ENCODE results near the gene EXOC7.
A peak's percentile ranks its signal among the peaks of the same experiment; 100 is the strongest.

EXOC7 gene, protein sequence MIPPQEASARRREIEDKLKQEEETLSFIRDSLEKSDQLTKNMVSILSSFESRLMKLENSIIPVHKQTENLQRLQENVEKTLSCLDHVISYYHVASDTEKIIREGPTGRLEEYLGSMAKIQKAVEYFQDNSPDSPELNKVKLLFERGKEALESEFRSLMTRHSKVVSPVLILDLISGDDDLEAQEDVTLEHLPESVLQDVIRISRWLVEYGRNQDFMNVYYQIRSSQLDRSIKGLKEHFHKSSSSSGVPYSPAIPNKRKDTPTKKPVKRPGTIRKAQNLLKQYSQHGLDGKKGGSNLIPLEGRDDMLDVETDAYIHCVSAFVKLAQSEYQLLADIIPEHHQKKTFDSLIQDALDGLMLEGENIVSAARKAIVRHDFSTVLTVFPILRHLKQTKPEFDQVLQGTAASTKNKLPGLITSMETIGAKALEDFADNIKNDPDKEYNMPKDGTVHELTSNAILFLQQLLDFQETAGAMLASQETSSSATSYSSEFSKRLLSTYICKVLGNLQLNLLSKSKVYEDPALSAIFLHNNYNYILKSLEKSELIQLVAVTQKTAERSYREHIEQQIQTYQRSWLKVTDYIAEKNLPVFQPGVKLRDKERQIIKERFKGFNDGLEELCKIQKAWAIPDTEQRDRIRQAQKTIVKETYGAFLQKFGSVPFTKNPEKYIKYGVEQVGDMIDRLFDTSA
- total RNA-seq: 77.1 to 151 (median 102) reads per million in 17 experiments

DNA sequence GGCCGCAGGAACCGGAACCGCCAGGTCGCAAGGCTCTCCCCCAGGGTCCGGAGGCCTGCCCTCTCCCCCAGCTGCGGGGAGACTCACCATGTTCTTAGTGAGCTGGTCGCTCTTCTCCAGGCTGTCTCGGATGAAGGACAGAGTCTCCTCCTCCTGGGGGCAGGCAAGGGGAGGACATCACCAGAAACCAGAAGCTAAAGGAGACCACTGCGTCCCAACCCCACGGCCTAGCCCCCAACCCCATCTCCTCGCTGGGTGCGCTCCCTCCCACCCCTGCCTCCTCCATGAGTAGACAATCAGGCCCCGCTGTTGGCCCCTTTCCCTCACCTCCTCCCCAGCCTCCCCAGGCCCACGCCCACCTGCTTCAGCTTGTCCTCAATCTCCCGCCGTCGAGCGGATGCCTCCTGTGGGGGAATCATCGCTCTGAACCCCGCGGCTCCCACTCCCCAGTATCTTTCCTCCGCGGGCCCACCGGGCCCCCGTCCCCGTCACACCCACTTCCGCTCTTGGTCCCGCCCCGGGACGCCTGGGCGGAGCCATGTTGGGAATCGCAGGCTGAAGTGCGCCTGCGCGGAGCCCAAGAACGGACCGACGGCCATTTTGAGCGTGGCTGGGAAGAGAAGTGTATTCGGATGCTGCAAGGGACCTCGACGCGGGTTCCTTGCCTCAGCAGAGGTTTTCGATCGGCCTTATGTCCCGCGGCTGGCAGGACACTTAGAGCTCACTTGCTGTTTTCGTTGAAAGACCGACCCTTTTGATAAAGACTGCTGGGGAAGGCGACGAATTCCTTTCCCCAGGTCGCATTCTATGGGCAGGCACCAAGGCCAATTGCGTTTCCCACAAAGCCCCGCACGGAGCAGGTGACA, at the start of gene EXOC7:
EXOC7 (minus strand) TSS at position 514 of the 866 bp plus-strand sequence; CDS start at position 419, 95 bp downstream.
- peak; percentile 98 to 99 (median 98) for DNase-seq

DNA sequence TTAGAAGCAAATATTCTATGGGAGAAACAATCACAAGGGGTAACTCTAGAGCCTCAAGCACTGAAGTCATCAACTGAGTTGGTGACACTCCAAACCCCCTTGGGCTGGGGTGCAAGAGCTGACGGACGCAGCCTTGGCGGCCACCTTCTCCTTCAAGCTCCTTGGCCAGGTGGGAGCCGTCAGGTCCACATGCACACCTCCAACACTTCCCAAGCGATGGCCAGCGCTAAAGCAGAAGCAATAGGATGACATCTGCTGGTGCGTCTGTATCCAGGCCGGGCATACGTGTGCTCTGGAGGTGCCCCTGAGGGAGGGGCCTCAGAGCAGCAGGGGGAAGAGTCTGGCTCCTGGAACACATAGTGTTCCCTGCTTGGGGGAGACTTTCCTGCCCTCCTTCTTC, 49.6 kb upstream of the EXOC7 start:
- DNase-seq: no peak

DNA sequence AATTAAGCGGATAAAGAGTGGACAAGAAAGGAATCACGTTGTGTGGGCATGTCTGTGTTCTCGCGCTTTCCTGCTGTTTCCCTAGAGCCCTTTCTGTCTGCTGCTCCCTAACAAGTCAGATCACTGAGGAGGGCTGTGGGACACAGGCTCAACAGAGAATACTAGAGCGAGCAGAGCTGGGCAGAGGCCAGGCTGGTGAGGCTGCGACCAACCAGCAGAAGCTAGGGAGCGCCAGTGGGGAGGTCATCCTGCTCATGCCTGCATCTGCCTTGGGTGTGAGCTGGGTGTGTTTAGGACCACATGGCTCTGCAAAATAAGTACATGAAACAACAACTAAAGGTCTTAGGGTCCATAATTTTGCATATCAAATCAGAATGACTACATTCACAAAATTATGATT, 49.0 kb upstream of the EXOC7 start:
- DNase-seq: no peak

DNA sequence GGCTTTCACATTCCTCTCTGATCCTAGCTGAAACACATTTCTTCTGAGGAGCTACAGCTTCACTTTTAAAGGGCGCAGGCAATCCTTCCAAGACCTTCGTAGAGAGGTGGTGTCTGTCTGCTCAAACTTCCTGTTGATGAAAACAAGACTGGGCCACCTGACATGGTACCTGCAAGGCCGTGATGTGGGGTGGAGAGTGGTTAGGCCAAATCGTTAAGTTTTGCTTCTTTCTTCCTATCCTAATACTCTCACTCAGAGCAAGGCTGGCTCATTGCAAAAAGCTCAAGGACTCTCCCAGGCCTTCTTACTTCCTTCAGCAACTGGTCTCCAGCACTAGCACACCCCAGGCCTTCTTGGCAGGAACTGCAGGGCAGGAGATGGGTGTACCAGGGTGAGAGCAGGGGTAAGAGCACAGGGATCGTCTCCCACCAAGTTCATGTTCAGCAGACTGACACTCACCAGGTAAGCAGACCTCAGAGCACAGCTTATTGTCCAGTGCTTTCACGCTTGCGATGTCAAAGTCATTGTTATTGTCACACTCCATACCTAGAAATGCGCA, 48.4 kb upstream of the EXOC7 start:
- DNase-seq: no peak

DNA sequence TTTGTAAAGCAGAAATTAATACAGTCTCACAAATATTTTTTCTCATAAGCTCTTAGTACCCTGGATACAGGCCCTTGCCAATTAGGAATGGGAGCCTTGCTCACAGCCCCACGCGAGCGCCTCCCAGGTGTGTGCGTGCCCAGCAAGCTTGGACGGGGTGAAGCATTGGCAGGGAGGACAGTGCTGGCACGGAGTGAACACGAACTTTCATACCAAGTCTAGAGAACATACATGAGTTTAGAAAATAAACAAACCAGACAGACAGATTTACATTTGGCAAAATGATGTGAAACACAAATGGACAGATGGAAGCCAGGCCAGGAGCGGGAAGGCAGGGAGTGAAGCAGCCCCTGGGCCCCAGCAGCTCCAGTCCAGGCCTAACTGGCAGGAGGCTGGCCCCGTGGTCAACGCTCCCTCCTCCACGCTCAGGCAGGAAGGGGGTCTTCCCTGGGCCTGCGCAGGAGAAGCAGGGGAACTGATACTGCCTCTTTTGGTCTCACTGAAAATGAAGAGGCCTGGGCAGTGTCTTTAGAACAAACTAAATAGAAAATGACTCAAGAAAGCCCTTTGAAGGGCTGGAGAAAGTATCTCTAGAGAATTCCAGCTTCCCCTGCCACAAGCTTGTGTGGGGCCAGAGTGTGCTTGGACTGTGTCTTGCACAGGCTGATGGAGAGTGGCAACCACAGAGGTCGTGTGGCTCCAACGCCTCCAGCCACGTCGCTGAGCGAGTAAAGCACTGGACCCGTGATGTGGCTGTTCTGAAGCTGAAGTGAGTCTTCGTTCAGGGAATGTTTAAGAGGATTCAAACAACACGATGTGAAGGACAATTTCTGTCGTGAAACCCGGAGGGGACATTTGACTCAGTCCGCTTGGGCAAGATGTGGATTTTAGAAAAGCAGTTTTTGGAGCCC, 47.4 kb upstream of the EXOC7 start:
- DNase-seq: no peak

DNA sequence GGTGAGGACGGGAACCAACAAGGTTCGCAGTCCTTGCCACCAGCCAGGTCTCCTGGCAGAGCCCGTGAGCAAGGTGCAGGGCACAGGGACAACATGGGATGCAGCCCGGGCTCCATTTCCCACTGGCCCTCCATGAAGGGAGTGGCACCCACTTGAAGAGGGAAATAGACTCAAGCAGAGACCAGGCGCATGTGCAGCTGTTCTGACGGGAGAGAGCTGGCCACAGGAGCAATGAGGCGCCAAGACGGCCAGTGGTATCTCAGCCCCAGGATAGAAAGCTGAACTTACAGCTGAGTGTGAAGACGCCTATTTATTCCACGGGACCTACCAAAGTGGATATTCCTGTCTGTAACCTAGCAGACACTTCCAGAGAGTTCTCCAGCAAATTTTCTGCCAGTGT, 45.6 kb upstream of the EXOC7 start:
- no peak for DNase-seq

DNA sequence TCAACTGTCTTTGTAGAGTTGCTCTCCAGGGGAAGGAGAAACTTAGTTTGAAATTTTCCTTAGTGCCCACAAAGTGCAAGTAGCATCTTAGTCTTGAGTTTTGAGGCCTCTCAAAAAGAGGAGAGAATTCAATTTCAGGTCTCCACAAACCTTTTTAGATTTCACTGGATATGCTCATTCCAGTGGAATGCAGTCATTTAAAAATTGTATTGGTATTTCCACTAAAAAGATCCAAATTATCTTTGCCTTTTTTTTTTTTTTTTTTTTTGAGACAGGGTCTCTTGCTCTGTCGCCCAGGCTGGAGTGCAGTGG, 44.4 kb upstream of the EXOC7 start:
- no peak for DNase-seq

DNA sequence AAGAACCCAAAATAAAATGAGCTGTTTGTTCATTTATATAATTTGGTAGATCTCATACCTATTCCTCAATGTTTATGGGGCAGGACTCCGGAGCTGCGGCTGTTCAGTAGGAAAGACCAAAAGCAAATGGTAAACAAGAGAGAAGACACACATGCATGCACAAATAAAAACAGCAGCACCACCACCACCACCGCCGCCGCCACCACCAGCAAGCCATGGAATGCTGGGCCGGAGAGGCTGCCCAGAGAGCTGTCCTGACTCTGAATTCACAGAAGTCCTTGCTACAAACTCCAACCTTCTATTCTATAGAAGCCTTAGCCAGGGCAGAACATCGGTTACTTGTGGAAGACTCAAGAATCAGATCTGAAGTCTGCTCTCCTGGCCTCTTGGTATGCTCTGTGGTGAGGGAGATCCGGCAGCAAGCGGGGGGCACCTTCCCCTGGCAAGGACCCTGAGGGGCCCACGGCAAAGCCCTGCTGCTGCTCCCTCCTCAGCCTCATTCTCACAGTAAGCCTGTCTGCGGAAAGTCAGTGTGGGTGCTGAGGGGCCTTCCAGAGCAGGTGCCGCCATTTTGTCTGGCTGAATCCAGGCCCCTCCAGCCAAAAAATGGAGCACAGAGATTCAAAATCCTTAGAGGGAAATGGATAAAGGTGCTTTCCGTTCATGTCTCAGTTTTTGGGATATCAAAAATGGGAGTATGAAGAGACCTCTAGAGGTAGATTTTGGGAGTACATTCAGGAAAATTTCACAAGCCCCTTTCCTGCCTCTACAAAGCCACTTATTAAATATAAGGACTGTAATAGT, 43.8 kb upstream of the EXOC7 start:
- peak in 2 of 4 experiments; percentile 26 to 37 for DNase-seq

DNA sequence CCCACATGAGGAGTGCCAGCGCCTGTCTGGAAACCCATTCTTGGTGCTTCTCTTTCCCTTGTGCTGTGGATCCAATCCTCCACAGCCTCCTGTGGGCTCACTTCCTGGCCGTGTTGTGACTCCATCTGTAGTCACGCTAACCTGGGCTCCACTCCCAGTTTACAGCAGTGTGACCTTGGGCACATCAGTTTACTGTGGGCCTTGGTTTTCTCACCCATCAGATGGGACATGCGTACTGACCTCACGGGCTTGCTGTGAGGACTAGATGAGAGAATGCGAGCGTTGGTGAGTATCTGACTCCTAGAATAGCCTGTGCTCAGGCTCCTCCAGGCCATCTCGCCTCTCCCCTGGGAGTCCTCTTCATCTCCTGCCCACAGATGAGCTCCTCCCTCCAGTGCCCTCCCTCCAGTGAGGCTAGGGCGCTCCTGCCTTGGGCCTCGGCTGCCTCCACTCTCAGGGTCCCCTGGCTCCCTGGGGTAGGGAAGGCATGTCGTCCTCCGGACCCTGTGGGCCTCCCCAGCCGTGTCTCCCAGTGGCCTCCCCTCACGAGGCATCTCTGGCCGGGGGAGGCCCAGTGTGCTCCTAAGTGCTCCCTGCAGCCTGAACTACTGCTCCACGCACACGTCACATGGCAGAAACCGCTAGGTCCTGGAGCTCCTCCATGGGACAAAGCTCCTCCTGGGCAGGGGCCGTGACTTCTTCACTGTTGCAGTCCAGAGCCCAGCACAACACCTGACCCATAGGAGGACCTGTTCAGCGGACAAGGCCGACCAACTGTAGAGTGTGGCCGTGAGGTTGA, 42.7 kb upstream of the EXOC7 start:
- no peak for DNase-seq

DNA sequence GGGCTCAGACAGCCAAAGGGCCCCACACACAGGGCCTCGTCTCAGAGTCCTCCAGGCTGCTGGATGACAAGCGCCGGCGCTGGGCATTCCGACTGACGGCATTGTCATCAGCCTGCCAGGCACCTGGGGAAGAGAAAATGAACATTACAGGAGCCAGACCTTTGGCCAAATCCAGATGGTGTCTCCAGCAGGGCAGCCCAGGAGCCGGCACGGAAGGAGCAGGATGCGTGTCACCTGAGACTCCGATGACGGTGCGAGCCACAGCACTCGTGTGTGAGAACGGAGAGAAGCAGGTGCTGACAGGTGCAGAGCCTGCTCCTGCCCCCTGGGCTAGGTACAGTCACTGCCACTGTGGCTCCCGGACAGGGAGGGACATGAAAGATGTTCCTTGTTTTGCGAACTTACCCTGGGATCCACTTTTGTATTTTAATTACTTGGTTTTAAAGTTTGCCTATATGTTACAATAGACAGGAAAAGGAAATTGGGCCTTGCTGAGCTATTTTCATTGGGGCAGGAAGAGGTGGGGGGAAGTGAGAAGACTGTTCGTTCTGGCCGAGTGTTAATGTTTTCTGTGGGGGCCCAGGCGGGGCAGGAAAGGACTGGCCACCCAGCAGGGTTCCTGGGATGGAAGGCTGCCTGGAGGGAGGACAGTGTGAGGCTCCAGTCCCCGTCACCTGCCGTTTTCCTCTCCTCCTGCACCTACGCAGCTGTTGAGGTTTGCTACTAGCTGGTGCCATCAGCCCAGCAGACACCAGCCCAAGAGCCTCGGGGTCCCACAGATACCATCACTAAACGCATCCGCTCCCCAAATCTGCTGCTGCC, 41.9 kb upstream of the EXOC7 start:
- peak in 2 of 4 experiments; percentile 17 to 37 for DNase-seq

DNA sequence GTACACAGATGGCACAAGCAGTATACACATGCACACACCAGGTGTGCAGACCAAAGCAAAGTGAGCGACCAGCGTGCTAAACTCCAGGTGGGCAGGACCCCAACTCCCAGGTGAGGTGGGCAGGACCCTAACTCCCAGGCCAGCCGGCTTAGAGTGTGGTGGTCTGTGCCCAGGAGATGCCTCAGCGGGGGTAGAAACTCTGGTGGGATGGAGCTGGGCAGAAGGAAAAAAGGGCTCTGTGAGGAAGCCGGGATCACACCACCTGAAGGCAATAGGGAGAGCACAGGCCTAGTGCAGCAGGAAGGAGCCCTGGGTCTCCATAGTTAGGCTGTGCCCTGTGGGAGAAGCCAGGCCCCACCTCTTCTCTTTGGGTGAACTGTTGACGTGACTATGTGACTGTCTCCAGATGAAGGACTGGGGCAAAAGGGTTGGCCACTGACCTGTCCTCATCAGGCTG, 39.0 kb upstream of the EXOC7 start:
- no peak for DNase-seq

DNA sequence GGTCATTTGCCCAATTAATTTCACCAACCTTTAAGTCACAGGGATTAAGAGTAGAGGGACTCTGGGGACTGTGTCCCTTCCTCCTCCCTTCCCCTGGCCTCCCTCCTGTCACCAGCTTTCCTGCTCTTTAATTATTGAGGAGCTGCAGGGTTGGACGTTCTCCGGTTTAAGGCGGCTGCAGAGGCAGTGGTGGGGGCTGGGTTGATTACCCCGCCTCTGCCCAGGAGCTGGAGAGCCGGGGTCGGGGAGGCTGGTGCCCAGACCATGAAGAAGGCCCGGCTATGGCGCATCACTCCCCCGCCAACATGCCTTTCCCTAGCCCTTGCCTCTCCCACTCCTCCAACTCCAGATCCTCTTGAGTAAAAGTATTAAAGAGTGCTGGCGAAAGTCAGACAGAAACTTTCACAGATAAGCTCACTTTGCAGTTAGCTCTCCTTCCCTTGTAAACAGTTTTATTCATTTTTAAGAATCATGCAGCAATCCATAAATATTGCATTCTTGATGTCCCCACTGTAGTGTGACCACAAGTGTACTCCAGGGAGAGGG, 38.5 kb upstream of the EXOC7 start:
- DNase-seq: no peak

DNA sequence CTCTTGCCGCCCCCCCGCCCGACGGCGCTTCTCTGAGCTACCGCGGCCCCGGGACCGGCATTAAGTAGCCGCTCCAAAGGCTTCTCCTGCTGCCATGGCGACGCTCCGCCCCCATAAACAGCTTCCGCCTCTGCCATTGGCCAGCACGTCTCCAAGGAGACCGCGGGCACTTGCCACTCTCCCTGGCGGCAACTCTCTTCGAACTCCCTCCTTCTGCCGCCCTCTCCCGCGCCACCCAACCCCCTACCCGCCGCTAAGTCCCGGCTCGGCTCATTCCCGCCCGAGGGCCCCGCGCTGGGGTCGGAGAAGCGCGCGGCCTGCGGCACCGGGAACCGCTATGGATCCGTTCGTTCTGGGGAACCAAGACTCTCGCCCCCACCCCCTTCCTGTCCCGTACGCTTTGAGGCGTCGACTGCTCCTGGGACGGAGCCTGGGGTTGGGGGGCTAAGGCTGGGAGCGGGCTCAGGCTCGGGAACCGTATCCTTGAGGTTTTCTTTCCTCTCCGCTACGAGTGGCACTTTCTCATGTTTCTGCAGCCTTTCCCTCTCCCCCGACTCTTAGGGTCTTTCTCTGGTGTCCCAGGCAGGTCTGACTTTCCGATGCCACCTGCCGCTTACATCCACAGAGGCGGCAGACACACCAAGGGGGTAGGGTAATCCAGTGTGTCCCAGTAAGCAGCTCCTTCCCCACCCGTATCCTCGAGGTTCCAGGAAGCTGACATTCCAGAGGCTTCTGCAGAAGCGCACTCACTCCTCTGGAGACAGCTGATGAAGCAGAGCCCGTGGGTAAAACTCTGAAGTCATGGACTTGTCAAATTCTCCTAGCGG, 37.8 kb upstream of the EXOC7 start, which contains the start of gene FOXJ1:
FOXJ1 (minus strand) TSS at position 34 of the 827 bp plus-strand sequence. CDS start 850 bp downstream, outside the sequence.
- DNase-seq: peak; percentile 91 to 93 (median 92)

DNA sequence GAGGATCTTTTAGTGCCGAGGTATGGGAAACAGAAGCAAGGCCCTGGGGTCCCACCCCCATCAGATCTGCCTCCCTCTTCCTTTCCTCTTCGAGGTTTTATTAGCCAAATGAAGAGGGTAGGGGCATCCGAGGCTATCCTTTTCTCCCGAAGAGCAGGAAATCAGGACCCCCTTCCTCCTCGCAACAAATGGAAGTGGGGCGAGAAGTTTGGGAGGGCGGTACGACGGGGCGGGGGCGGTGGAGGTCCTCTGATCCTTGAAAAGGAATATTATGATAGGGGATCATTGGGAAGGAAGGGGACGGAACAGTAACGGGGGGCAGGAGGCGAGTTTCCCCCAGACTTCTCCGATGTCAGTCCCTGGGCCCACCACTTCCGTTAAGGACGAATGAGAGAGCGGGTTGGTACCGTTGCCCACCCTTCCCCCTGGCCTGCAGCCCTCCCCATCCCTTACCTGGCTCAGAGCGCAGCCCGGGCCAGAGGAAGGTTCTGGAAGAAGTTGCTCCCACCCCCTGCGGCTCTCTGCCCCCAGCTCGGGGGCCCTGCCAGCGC, 37.1 kb upstream of the EXOC7 start:
- no peak for DNase-seq

DNA sequence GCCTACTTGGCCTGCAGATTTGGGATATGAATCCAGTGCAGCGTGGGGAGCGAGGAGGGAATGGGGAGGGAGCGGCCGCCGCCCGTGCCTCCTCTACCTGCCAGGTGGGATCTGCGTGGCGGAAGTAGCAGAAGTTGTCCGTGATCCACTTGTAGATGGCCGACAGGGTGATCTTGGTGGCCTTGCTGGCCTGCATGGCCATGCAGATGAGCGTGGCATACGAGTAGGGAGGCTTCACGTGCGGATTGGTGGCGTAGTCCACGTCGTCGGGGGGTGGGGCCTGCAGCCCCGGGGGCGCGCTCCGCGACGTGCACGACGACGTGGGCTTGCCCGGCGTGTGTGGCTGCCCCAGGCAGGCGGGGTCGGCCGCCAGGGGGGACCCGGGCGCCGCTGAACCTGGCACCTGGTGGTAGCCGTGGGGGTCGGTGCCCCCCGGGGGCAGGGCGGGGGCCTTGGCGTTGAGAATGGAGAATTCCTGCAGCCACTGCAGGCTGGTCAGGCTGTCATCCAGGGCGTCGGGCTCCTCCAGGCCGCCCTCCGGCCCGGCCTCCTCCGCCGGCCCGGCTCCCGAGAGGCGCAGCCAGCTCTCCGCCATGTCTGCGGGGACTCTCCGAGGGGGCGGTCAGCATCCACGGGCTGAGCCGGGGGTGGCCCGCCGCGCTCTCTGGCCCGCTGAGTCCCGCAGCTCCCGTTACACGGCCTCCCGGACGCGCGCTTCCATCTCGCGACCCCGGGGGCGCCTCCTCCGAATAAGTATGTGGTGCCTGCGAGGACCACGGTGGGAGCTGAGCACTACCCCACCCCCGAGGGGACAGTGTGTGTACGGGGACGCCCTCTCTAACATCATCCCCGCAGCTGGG, 36.4 kb upstream of the EXOC7 start:
- peak in 1 of 4 experiments; percentile 26 for DNase-seq

Data from suppressor macrophage (primary cell).